ENCODE data around the gene CTIF.

DNA sequence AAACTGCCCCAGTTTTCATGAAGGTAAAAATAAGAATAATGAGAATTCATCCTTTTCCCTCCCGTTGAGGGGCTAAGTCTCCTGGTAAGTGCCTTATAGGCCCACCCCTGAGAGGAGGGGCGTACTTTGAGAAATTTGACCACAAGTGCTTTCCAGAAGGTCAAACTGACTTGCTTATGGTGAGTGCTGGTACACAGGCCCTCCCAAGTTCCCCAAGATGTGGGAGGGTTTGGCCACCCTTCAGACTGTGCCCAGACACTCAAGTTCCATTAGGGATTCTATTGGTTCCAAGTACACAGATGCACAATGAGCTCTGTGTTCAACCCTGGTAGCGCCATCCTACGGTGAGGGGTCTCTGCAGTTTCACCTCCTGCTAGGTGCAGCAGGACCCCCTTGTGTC is 205.1 kb downstream of the CTIF start:
- TF ChIP-seq, protein P1, sequence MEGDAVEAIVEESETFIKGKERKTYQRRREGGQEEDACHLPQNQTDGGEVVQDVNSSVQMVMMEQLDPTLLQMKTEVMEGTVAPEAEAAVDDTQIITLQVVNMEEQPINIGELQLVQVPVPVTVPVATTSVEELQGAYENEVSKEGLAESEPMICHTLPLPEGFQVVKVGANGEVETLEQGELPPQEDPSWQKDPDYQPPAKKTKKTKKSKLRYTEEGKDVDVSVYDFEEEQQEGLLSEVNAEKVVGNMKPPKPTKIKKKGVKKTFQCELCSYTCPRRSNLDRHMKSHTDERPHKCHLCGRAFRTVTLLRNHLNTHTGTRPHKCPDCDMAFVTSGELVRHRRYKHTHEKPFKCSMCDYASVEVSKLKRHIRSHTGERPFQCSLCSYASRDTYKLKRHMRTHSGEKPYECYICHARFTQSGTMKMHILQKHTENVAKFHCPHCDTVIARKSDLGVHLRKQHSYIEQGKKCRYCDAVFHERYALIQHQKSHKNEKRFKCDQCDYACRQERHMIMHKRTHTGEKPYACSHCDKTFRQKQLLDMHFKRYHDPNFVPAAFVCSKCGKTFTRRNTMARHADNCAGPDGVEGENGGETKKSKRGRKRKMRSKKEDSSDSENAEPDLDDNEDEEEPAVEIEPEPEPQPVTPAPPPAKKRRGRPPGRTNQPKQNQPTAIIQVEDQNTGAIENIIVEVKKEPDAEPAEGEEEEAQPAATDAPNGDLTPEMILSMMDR (IDR thresholded peaks at IDR 0.05): no peak
- no peak for TF ChIP-seq POLR2AphosphoS5 (IDR thresholded peaks at IDR 0.05)
- no peak for TF ChIP-seq POLR2A (IDR thresholded peaks at IDR 0.05)
